HG02973 (cell line): ENCODE data around the gene PLPP4.

ENCODE experiments used
- ATAC-seq: cut with Tn5 transposase; IDR thresholded peaks from one replicate; pipeline ENCODE4 v1.9.1; 2021; ENCODE audit warnings: moderate library complexity; ENCODE audit not compliant: unreplicated experiment

PLPP4 gene

GRCh38 chr10:120515741-120516140 lies 58.7 kb downstream of the PLPP4 start:
- no peak for ATAC-seq

DNA sequence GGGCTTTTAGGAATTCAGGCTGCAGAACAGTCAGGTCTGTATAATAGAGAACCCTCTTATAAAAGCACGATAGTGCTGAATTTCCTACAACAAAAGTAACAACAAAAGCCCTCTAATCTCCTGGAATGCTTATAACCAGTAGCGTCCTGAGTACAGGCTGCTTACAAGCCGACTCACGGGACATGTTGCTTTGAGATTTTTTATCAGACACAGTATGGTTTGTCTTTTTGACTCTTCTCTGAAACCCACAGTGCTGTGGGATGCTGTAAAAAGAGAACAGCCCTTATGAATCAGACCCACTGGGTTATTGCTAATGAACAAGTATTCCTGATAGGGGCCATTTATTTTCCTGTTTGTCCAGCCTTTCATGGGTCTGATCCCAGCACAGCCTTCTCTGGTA lies 59.4 kb downstream of the PLPP4 start:
- ATAC-seq = no peak

DNA sequence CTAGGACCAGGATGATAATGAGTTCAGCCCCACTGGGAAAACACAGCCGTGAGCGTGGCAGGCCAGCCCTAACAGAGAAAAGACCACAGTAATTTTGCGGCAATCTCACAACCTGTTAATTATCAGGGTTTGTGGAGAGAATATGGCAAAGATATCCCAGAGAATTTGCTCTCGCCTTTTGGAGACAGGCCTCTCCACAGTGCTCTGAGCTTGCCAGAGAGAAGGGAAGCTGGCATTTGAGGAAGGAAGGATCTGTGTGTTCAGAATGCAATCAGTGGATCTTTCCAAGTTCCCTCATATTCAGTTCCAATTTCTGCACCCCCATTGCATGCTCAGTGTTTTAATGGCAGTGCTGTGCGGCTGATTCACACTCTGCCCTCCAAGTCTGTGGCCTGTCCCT lies 60.2 kb downstream of the PLPP4 start:
- ATAC-seq = no peak

GRCh38 chr10:120517881-120518484 lies 61.0 kb downstream of the PLPP4 start:
- ATAC-seq = no peak

DNA sequence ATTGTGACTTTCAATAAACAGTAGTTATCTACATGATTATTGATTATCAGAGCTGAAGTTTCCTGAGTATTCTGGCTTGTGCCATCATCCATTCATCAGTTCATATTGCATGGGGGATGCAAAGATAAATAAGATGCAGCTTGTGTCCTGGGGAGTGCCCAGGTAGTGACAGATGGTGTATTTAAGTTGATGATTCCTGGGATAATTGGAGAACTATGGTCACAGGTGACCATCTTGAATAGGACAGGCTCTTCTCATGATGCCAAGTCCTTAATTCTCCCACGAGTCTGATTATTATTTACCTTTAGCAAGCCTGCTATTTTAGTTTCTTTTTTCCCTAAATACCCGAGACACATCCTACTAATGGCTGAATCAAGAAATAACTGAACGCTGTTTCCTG lies 64.9 kb downstream of the PLPP4 start:
- no peak for ATAC-seq

DNA sequence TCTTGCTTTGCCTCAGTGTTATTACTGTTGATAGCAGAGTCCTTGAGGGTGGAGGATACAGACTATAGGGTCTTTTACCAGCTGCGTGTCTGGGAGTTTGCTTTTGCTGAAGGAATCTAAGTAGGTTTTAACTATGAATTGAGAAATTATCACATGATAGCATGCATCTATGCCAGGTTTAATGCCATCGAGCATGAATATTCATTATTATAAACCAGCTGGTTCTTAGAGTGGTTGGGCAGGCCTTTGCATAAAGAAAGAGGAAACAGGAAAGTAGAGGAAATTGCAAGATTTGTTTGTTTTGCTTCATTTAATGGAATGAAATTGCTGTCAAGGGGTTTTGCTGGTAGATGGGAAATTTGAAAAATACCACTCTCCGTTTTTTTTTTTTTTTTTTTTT lies 70.7 kb downstream of the PLPP4 start:
- ATAC-seq = no peak

- no peak for ATAC-seq
Measured at GRCh38 chr10:120530699-120531098, 73.7 kb downstream of the PLPP4 start.

DNA sequence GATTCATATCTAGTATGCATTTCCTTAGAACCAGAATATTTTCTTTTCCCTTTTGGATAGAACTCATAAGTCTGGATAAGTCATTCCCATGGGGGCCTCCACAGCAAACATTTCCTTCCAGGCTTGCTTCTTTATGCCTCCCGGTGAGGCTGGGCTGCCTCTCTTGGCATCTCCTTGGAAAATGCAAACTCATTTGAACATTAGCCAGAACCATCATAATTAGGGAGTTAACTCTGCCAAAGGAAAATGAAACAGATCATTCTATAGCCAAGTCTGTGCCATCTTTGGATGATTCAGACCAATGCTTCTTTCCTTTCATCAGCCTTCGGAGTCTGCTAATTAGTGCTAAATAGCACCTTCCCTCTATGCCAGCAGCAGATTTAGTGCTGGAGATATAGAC lies 81.1 kb downstream of the PLPP4 start:
- ATAC-seq = no peak

- no peak for ATAC-seq
Measured at GRCh38 chr10:120539076-120539475, 82.0 kb downstream of the PLPP4 start.

DNA sequence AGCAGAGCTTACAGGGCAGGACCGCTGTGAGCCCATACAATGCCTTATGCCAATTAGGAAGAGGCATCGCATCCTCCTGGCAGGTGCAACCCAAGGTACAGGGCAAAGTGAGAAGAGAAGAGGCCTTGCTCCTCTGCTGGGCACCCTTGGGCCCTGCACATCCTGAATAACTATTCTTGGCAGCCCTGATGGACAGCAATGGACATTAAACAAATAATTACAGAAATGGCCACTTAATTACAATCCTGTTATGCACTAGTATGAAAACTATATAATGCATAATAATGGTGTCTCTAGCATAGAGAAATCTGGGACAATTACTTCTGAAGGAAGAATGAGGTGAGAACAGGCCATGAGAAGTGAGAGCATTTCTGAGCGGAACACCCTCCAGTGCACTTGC lies 83.5 kb downstream of the PLPP4 start:
- no peak for ATAC-seq

- ATAC-seq = no peak
Measured at GRCh38 chr10:120541984-120542383, 85.0 kb downstream of the PLPP4 start.

DNA sequence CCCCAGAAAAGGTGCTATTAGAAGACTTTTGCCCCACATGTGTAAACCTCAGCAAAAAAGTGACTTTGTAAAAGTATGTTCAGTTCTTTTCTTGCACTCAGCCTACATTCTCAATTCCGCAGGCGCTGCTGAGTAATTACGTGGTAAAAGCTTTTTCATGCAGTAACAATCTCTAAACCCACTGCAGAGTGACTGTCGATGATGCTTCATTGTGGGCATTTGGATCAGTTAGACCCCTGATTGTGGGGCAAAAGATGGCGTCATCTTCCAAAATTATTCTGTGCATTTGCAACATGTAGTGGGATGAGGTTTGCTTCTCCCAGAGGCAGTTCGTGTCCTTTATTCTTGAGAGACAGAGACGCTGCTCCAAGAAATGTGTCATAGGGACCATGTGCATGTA lies 85.6 kb downstream of the PLPP4 start:
- no peak for ATAC-seq

- no peak for ATAC-seq
Measured at GRCh38 chr10:120543291-120543690, 86.3 kb downstream of the PLPP4 start.

- no peak for ATAC-seq
Measured at GRCh38 chr10:120548210-120548609, 91.2 kb downstream of the PLPP4 start.

GRCh38 chr10:120552262-120552661 lies 95.2 kb downstream of the PLPP4 start:
- no peak for ATAC-seq

DNA sequence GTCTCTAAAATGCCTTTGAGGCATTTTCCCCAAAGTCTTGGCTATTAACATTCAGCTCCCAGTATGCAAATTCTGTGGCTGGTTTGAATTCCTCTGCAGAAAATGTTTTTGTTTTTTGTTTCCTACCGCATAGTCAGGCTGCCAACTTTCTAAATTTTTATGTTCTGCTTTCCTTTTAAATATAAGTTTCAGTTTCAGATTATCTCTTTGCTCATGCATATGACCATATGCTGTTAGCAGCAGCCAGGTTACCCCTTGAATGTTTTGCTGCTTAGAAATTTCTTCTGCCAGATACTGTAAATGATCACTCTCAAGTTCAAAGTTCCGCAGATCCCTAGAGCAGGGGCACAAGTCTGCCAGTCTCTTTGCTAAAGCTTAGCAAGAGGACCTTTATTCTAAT lies 96.9 kb downstream of the PLPP4 start:
- no peak for ATAC-seq

DNA sequence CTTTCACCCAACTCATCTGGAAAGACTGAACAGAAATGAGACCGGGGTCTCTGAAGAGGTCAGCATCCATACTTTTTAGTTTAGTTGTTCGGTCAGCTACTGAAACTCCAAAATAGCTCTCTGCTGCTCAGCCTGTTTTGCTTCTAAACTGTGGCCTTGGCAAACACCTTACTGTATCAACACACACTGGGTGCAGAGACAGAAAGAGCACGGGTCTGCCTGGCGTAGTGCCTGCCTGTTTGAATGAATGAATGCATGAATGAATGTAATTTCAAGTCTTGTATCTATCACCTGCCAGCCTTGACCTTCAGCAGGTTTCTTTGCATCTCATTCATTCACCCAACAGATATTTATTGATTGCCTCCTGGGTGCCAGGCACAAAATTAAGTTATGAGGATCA lies 98.4 kb downstream of the PLPP4 start:
- ATAC-seq = no peak

DNA sequence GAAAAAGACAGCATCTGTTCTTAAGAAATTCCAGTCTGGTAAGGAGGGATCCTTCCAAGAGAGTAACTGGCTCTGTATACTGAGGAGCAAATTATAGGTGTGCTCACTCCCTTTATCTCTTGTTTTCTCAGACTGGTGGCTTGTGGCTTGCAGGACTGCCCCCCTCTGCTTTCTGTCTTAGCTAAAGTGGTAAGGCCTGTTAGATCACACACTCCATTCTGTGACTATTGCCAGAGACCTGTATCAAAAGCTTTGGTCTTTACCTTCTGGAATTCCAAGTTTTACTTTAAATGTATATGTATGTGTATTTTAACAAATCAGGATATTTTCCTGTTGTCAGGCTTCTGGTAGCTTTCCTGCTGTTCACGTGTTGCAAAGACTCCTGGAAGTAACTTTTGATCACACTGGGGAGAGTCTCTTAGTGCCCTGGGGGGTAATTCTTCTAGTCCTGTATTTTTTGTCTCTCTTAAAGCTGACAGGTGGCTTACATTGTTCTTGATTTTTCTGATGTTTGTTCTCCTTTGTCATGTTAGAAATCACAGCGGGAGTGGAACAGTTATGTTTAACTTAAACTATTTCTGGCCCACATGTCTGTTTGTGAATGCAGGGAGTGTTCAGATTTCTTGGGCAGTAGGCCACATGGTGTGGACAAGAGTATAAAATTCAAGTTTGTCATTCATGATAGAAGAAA lies 99.0 kb downstream of the PLPP4 start:
- no peak for ATAC-seq

GRCh38 chr10:120557311-120557710 lies 100.3 kb downstream of the PLPP4 start:
- ATAC-seq = no peak

DNA sequence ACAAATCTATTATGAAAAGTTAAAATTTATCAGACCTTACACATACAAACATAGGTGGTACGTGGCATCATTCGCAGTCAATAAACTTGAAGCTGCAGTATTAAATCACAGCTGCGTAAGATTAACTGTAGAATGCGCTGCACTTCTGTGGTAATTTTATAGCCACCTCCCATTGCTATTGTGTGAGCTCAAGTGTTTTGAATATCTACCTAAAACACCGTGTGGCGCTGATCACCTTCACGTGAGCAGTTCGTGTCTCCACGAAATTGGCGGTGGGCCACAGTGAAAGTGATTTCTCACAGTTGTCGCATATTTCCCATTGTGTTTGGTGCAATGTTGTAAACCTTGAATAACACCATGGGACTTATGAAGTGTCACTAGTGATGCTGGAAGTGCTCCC lies 102.8 kb downstream of the PLPP4 start:
- no peak for ATAC-seq

DNA sequence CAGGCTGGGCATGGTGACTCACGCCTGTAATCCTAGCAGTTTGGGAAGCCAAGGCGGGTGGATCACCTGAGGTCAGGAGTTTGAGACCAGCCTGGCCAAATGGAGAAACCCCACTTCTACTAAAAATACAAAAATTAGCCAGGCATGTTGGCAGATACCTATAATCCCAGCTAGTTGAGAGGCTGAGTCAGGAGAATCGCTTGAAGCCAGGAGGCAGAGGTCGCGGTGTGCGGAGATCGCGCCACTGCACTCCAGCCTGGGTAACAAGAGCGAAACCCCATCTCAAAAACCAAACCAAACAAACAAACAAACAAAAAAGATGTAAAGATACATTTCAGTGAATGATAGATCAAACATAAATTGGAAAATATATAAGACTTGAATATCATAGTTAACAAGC lies 105.9 kb downstream of the PLPP4 start:
- ATAC-seq = no peak

DNA sequence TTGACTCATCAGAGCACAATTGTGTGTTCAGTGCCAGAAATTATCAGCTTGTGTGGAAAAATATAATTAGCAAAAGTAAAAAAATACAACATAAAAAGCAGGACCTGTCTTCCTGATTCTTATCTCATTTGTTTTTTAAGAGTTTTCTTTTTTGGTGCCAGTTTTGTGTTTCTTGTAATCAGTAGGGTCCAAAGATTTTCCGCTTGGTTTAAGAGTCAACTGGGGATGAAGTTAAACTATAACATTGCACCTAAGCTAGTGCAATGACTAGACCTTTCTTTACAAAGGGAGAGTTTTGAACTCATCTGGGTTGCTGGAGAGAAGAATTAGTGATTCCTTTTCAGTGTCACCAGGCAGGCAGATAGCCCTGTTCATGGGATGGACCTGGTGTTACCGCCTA lies 113.4 kb downstream of the PLPP4 start:
- ATAC-seq = no peak

GRCh38 chr10:120571266-120571665 lies 114.2 kb downstream of the PLPP4 start:
- ATAC-seq = no peak
